COR-L47 (cell line): ENCODE measurements around the gene SERPINB10.

ENCODE experiments used
- DNase-seq: peaks from one replicate; lab custom pipeline; 2025; lab: John Stamatoyannopoulos, UW

Gene SERPINB10, protein sequence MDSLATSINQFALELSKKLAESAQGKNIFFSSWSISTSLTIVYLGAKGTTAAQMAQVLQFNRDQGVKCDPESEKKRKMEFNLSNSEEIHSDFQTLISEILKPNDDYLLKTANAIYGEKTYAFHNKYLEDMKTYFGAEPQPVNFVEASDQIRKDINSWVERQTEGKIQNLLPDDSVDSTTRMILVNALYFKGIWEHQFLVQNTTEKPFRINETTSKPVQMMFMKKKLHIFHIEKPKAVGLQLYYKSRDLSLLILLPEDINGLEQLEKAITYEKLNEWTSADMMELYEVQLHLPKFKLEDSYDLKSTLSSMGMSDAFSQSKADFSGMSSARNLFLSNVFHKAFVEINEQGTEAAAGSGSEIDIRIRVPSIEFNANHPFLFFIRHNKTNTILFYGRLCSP

DNA sequence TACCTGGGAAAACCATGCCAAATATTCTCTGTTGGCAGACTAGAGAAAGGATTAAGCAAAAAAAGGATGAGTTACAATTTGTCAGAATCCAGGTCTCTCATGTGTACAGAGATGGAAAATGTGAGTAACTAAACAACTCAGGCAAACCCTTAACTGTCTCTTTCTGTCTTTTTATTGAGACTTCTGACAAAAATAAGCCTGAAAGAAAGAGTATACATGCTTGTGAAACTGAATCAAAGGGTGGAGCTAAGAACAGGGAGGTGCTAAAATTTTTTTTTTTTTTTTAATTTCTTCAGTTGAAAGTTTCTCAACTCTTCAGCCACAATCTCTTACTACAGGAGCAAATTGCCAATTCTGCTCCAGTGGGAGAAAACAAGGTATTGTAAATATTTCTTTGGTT lies at the start of gene SERPINB10:
Gene SERPINB10, plus strand, starts transcription at position 295 of the 400 bp plus-strand sequence. CDS start 7,553 bp downstream, outside the sequence.
- no peak for DNase-seq

DNA sequence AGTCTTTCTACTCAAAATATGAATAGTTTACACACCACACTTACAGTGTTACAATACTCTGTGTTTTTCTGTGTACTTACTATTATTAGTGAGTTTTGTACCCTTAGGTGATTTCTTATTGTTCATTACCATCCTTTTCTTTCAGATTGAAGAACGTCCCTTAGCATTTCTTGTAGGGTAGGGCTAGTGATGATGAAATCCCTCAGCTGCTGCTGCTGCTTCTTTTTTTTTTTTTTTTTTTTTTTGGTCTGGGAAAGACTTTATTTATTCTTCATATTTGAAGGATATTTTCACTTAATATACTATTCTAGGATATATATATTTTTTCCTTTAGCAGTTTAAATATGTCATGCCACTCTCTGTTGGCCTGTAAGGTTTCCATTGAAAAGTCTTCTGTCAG lies 49.3 kb upstream of the SERPINB10 start:
- DNase-seq = no peak

DNA sequence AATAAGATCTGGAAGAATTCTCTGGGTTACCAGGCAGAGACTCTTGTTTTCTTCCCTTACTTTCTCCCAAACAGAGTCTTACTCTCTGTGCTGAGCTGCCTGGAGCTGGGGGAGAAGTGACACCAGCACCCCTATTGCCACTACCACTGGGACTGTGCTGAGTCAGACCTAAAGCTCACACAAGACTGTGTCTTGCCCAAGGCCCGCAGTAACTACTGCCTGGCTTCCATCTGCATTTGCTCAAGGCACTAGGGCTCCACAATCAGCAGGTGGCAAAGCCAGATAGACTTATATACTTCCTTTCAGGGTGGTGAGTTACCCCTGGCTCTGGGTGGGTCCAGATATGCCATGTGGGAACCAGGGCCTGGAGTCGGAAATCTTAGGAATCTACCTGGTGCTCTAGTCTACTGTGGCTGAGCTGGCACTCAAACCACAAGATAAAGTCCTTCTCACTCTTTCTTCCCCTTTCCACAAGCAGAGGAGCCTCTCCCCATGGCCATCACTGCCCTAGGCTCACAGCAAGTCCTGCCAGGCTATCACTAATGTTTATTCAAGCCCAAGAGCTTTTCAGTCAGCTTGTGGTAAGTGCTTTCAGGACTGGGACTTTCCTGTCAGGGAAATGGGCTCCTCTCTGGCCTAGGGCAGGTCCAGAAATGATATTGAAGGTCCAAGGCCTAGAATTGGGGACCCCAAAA lies 47.8 kb upstream of the SERPINB10 start:
- DNase-seq = no peak

DNA sequence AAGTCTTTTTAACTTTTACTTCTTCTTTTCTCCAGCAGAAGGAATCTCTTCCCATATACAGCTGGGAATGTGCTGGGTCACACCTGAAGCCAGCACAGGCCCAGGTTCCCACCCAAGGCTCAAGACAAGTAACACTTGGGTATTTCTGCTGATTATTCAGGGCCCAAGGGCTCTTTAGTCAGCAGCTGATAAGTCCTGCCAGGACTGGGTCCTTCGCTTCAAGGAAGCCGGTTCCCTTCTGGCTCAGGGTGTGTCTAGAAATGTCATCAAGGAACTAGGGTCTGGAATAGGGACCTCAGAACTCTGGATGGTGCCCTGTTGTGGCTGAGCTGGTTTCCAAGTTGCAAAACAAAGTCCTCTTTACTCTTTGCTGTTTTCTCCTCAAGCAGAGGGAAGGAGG lies 47.2 kb upstream of the SERPINB10 start:
- no peak for DNase-seq

DNA sequence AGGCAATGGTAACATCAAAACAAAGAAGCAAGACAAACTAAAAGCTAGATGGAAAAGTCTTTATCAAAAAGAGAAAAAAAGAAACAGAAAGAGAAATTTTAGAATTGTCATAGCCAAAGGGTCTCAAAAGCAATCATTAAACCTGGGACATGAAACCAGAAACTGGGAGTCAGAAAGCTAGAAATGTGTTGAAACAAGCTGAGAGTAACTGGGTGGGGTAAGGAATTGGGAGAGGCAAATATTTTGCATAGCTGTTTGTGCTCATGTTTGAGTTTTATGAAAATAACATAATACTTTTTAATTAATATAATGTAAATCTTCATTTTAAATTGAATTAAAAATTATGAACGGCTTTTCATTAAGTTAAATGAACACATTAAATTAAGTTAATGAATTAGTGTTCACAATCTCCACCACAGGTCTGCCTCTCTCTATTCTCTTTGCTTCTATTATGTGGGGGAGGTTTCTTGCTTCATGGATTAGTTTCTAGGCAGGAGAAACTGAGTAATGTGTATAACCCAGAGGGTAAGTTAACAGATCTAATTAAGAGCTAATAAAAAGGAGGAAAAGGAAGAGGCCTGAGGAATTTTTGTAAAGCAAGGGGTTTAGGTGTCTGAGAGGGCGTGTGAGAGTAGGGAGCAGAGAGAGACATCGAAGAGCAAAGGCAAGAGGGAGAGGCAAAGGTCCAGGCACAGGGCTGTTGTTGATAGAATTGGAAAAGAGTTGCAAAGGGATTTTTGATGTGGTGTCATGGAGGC lies 40.2 kb upstream of the SERPINB10 start:
- DNase-seq = no peak

DNA sequence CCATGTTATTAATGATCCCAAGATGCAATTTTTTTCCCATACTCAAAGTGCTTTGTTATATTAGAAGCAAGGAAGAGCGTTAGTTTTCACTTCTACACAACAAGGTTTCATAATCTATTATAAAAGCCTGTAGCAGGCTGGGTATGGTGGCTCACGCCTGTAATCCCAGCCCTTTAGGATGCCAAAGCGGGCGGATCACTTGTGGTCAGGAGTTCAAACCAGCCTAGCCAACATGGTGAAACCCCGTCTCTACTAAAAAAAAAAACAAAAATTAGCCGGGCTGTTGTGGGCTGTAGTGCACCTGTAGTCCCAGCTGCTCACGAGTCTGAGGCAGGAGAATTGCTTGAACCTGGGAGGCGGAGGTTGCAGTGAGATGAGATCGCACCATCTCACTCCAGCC lies 39.2 kb upstream of the SERPINB10 start:
- no peak for DNase-seq

DNA sequence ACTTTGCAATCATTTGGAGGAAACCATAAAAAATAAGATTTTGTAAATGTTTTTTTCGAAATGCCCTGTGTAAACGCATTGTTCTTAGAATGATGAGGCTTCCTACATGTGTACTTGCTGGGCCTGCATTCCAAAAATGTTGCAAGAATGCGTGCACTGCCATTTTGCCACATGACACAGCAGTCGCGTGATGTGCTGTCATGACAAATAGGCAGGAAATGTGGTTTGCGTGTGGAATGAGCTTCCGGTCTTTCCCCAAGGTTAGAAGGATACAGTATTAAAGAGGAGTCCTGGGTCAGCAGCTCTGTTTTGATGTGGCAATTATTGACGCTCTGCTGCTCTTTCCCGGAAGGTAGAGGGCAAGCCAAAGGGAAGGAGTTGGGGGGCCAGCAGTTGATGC lies 38.4 kb upstream of the SERPINB10 start:
- no peak for DNase-seq

DNA sequence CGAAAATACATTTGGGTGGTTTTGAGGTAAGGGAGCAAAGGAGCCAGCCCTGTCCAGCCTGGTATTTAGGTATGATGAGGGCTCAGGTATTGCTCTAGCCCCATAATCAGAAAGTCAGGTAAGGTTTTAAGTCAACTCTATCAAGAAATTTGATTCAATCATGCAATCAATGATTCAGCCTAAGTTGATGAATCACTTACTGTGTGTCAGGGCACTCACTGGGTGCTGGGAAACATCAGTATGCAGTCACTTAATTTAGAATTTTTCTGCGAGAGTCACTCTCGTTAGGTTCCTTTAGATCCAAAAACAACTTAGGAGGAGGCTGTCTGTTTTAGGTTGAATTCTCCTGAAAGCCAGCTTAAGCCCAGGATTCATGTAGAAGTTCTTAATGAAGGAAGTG lies 37.9 kb upstream of the SERPINB10 start:
- DNase-seq = no peak

DNA sequence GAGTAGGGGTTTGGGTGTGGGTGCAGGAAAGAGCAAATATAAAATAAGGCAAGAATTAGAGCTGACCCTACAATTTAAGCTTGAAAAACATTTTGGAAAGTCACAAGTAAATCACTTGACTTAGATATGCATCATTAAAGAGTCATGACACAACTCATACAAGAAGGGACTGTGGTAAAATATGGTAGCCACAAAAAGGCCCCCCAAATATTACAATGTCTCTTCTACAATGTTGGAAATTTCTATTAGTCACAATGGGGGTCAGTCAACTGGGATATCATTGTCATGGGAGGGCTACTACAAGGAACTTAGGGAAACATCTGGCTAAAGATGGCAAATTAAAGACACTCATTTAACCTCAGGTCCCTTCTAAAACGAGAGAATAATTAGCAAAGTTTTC lies 35.9 kb upstream of the SERPINB10 start:
- DNase-seq = no peak

DNA sequence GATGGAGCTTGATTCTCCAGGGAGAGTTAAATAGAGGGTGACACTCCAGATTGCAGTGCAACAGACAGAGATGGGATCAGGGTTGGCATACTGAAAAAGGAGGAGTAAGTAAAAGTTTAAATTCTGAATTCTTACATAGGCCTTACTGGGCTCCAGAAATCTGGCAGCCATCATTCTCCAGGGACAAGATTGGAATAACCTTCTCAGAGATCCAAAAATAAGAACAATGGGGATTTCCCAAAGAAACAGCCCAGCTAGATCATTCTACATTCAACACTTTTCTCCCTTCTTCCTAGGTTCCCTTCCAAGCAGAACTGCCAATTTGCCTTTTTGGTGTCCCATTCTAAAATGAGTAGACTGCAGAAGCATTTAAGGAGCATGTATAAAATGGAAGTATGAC lies 35.2 kb upstream of the SERPINB10 start:
- no peak for DNase-seq

DNA sequence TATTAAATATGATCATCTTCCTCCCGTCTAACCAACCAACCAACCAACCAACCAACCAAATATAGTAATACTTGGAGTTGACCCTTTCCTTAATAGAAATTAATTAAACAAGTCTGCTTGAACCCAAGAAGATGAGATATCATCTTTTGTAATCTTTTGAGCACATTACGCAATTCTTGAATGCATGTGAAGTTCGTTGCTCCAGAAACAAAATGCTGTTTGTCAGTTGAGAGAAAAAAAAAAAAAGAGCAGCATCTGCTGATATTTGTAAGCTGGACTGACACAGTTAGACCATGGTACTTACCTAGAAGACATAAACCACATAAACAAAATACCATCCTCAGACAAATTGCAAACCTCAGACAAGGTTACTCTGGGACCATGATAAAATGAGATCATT lies 29.4 kb upstream of the SERPINB10 start:
- DNase-seq = no peak

DNA sequence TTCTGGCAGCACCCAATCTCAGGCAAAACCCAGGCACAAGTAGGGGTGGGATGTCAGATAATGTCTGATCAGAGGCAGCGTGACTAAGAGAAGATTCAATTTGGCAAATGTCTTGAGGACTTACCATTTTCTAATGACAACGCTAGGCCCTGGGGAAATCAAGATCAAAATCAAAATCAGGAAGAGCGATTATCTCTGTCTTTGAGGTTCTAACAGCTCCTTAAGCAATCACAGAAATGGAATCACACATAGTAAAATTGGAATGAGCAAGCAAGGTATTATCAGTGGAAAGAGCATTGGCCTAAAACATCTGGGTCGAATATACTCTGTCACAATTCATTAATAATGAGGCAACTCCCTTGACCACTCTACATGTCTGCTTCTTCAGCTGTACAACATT lies 28.8 kb upstream of the SERPINB10 start:
- no peak for DNase-seq

DNA sequence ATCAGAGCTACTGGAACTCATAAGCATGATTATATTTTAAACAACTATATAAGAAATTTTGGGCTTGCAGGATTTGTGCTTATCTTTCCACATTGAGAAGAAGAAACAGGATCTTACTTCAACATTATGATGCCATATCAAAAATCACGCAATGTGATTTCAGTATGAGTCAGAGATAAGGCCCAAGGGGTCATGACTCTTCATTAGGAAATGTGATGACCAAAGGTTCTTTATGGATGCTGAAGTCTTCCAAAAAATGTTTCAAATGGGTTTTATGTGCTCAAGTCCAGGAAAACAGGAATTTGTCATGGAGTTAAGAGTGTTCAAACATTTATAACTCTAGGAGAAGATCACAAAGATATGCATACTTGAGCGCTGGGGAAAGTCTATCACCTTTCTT lies 28.0 kb upstream of the SERPINB10 start:
- no peak for DNase-seq

DNA sequence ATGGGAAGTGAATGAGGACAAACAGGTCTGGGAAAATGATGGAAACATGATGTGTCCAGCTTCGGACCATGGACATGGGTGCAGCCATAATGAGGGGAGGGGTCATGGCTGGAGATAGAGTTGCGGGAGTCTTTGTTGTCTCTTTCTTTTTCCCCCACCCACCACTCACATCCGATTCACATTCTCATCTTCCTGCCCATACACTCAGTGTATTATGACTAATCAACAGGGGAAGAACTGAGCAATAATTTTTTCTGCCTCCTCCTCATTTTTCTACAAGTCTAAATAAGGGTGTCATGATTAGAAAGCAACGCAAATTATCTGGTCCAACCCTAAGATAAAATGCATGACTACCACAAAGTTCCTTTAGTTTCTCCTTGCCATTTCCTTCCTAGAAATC lies 25.9 kb upstream of the SERPINB10 start:
- DNase-seq = no peak

DNA sequence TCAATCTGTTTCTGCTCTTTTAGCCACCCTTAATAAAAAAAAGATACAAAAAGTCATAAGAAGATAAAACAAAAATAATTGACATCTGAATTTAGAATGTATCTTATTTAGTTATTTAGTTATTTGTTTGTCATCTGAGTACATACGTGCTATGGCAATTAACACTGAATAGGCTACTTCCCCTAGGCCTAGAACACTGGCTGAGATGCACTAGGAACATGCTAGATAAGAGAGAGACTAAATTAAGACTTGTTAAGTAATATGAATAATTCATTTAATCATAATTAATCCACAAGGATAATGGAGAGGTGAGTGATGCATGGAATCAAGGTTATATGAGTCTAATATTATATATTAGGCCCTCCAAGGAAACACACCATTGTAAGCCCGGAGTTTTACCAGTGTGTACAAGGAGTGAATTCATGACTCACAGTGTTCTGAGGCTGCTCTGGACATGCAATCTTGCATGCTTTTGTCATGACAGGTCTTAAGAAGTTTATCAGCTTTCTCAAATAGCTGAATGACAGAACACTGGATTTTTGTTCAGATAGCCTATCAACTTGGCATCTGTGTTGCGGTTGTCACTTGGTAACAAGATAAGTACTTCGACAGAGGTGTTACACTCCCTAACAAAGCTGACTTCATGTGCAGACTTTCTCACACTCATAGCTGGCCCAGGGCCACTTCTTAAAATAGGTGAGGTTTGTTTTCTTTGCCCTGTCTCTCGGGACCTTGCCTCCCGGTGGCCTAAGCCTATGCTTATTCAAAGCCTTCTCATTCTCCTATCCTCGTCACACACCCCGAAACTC lies 25.2 kb upstream of the SERPINB10 start:
- no peak for DNase-seq

DNA sequence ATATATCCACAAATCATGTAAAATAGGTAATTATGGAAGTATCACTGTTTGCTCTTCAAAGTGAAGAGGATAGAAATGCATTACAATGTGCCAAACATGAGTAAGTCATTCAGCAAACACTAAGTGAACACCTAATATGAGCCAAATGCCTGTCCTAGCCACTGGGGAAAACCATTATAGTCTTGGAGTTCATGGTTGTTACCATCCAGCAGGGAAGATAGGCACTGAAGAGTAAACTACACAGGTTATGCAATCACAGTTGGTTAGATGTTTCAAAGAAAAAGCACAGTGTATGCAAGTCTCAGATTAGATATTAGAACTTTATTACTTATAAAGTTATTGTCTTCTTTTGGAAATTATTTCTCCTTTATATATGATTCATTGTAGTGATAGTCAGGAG lies 24.1 kb upstream of the SERPINB10 start:
- DNase-seq = no peak

DNA sequence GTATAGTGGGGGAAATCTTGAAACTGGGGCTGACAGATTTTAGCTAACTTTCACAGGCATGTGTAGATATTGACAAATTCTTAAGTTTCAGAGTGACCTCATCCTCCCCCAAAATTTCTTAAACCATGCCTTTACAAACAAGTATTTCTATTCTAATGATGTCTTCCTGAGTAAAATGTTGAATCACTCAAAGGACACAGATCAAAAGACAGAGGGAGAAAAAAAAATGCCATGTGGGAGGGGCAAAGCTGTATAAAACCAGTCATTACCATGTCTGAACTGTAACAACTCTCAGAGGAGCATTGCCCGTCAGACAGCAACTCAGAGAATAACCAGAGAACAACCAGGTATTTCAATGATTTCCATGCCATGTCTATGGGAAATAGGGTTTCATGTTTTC lies 20.3 kb upstream of the SERPINB10 start, which contains the start of gene SERPINB2:
Gene SERPINB2, plus strand, starts transcription at position 282 of the 400 bp plus-strand sequence. CDS start 3,740 bp downstream, outside the sequence.
- no peak for DNase-seq

DNA sequence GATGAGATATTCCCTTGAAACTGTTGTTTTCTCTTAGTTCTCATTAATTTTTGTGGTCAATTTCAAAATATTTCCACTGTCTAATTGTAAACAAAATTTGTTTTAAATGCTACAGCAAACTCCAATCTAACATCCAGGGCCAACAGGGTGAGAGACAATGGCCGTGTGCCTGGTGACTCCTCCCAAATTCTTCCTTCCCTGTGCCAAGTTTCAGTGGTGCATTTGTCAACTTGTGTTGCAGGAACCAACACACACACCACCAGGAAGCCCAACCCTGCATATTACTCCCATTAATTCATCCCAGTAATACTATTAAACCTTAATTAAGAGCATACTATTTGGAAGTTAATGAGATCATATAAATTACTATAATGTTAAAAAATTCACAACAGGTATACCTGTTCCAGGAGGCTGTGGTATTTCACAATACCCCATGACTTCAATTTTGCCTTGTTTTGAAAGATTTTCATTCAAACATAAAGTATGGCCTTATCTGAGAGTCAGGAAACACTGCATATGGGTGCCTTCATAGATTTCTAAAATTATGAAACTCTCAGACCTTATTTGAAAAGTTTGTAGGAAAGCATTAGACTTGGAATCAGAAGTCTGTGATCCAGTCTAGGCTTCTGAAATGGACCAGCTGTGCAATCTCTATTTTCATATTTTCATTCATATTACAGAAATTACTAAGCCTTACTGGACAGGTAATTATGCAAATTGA lies 19.1 kb upstream of the SERPINB10 start:
- no peak for DNase-seq

DNA sequence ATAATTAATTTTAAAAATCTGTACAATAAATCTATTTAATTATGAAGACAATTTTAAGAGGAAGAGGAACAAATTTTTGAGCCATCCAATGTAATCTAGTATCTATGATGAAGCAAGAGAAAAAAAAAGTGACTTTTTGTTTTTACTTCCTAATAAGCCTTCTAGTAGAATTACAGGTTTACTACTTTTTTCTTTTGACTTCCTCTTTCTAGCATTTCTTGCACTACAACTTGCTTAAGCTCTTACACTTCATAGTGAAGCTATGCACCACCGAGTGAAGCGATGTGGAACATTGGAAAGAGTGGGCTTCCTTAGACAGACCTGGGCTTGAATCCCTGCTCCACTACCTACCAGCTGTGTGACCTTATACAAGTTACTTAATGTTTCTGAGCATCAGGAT lies 18.1 kb upstream of the SERPINB10 start:
- no peak for DNase-seq

DNA sequence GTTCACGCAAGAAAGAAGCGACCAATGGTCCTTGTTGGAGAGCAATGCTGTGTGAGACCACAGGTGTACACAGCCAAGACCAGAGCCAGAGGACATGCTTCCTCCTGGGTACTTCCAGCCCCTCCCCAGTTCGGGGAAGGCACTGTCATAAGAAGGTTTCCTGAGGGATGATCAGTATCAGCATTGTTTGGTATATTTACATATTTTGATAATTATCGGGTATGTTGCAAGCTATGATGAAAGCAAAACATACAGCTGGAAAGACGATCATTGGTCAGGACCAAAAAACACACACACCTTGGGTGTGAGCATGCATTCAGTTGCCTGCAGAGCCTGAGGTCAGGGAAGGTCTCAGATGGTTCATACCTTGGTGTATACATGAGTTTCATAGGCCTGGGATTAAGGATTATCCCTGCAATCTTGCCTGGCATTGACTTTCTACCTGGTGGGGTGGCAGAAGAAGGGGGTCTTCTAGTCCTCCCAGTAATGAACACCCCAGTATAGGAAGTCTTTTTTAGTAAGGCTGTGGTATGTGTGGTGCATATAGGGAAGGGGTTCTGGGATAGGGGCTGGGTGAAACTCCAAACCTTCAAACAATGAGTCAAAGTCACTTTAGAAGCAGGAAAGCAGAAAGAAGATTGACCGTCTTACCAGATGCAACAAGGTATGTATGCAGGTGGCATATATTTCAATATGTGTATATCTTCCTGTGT lies 17.4 kb upstream of the SERPINB10 start:
- peak; percentile 3 for DNase-seq

DNA sequence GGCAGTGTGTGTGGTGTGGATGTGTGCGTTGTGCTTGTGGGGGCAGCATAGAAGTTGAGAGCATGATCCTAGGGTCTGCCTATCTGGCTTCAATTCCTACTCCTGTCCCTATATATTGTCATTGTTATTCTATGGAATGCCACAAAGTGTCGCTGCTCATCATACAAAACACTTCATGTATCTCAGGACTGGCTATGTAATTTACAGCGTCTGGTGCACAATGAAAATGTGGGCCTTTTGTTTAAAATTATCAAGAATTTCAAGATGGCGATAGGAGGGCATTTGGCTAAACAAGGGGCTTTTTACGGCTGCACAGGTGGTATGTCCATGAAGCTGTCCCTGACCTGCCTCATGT lies 16.8 kb upstream of the SERPINB10 start:
- peak; percentile 5 for DNase-seq
